ENCODE measurements around the gene ICE1.

Gene ICE1

DNA sequence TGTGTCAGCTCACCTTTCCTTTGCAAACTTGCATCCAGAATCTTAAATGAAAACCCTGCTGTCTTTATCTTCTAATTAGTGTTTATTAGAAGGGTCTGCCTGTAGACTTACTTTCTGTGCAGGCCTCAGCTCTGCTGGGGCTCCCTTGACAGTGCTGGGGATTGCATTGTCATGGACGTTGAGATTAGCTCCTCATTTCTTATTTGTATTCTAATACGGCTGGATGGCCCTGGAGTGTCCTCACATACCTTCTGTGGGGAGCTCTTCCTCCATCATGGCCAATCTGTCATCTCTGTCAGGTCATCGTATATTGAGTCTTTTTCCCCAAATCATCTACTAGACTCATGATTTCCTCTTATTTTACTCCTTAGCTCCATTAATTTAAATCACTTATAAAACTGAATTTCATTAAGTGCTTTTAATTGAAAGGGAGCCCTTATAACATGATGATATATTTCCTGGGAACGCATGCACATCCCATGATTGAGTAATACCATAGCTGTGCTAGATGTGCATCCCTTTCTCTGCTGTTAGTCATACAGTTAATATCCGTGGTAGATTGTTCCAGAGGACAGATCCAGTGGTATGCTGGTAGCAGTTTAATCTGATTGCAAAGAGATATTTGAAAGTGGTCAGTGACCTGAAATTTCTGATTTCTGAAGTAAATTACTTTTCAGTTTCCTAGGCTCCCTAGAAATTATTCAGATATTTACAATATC lies 61.6 kb downstream of the ICE1 start:
- TF ChIP-seq, protein P1, sequence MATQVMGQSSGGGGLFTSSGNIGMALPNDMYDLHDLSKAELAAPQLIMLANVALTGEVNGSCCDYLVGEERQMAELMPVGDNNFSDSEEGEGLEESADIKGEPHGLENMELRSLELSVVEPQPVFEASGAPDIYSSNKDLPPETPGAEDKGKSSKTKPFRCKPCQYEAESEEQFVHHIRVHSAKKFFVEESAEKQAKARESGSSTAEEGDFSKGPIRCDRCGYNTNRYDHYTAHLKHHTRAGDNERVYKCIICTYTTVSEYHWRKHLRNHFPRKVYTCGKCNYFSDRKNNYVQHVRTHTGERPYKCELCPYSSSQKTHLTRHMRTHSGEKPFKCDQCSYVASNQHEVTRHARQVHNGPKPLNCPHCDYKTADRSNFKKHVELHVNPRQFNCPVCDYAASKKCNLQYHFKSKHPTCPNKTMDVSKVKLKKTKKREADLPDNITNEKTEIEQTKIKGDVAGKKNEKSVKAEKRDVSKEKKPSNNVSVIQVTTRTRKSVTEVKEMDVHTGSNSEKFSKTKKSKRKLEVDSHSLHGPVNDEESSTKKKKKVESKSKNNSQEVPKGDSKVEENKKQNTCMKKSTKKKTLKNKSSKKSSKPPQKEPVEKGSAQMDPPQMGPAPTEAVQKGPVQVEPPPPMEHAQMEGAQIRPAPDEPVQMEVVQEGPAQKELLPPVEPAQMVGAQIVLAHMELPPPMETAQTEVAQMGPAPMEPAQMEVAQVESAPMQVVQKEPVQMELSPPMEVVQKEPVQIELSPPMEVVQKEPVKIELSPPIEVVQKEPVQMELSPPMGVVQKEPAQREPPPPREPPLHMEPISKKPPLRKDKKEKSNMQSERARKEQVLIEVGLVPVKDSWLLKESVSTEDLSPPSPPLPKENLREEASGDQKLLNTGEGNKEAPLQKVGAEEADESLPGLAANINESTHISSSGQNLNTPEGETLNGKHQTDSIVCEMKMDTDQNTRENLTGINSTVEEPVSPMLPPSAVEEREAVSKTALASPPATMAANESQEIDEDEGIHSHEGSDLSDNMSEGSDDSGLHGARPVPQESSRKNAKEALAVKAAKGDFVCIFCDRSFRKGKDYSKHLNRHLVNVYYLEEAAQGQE (IDR thresholded peaks at IDR 0.05; ENCODE audit: insufficient replicate concordance, low read depth): no peak
- TF ChIP-seq POLR2AphosphoS5 (IDR thresholded peaks at IDR 0.05; ENCODE audit: low read depth) (no peak), SPI1 (IDR thresholded peaks at IDR 0.05; ENCODE audit: borderline replicate concordance, low read depth) (no peak), GABPA (IDR thresholded peaks at IDR 0.05; ENCODE audit: low read depth) (no peak)
- TF ChIP-seq, protein P2, sequence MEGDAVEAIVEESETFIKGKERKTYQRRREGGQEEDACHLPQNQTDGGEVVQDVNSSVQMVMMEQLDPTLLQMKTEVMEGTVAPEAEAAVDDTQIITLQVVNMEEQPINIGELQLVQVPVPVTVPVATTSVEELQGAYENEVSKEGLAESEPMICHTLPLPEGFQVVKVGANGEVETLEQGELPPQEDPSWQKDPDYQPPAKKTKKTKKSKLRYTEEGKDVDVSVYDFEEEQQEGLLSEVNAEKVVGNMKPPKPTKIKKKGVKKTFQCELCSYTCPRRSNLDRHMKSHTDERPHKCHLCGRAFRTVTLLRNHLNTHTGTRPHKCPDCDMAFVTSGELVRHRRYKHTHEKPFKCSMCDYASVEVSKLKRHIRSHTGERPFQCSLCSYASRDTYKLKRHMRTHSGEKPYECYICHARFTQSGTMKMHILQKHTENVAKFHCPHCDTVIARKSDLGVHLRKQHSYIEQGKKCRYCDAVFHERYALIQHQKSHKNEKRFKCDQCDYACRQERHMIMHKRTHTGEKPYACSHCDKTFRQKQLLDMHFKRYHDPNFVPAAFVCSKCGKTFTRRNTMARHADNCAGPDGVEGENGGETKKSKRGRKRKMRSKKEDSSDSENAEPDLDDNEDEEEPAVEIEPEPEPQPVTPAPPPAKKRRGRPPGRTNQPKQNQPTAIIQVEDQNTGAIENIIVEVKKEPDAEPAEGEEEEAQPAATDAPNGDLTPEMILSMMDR (IDR thresholded peaks at IDR 0.05; ENCODE audit: insufficient read depth, low read length): no peak
- no peak overlapping the region for H3K4me3 ChIP-seq (replicated peaks; ENCODE audit: insufficient read depth, low read length)
- DNase-seq (ENCODE audit: low read depth in 1 of 2, low spot score in 1 of 2): no peak
- no peaks in the 10 kb centered on the region for H3K27me3 ChIP-seq (ENCODE audit: insufficient read depth, poor library complexity, severe bottlenecking)
- no peak overlapping the region for H3K27ac ChIP-seq (replicated peaks)

DNA sequence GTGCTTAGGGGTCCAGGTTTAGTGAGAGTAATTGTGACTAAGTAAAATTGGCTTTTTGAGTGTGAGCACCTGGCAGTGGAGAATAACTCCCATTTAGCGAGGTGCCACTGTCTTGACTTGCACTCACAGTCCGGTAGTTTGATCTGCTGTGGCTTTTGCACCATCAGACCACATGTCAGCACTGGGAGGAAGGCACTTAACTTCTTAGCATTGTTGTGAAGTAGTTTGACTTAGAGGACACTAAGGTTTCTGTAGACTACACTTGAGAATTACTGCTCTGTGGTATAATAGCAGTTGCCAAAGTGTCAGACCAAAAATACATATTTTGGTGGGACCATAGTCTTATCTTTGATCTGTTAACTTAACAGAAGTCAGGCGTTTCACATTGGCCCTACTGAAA lies 63.6 kb downstream of the ICE1 start:
- DNase-seq (ENCODE audit: low read depth in 1 of 2, low spot score in 1 of 2): no peak
- no peak for TF ChIP-seq SPI1 (IDR thresholded peaks at IDR 0.05; ENCODE audit: borderline replicate concordance, low read depth)
- TF ChIP-seq GABPA (IDR thresholded peaks at IDR 0.05; ENCODE audit: low read depth): no peak
- TF ChIP-seq, protein P2 (IDR thresholded peaks at IDR 0.05; ENCODE audit: insufficient read depth, low read length): no peak
- no peak for TF ChIP-seq POLR2AphosphoS5 (IDR thresholded peaks at IDR 0.05; ENCODE audit: low read depth)
- TF ChIP-seq, protein P1 (IDR thresholded peaks at IDR 0.05; ENCODE audit: insufficient replicate concordance, low read depth): no peak
- no peak overlapping the region for H3K4me3 ChIP-seq (replicated peaks; ENCODE audit: insufficient read depth, low read length)
- H3K27me3 ChIP-seq (ENCODE audit: insufficient read depth, poor library complexity, severe bottlenecking): no peaks in the 10 kb centered on the region
- no peak overlapping the region for H3K27ac ChIP-seq (replicated peaks)

DNA sequence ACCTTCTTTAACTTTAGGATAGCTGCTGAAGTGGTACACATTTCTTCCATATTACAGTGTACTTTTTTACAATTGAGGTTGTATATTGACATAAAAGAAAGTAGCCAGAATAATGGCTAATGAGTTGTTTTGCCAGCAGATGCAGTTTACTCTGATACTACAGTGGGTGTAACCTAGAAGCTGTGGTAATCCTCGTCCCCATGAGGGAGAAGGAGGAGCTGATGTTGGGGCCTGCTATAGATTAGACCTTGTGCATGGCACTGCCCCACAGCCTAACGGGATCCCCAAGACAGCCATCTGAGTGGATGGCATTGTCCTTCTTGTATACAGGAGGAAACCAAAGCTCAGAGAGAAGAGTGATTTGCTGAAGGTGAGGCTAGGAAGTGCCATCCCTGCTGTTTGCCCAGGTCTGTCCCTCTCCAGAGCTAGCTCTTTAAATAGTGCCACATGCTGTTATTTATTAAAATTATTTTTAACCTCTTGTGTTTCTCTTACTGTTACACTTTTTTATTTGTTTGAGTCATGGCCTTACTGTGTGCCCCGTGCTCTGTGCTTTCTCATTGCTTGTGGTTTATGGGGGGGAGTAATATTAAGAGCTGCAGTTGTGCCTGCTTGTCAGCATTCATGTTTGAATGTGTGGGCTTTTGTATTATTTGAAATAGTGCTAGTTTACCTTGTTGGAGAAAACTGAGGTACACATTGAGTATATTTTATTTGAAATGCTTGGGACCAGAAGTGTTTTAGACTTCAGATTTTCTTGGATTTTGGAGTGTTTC lies 65.3 kb downstream of the ICE1 start:
- H3K27ac ChIP-seq (replicated peaks): no peak overlapping the region
- H3K4me3 ChIP-seq (replicated peaks; ENCODE audit: insufficient read depth, low read length): no peak overlapping the region
- no peak for TF ChIP-seq SPI1 (IDR thresholded peaks at IDR 0.05; ENCODE audit: borderline replicate concordance, low read depth)
- TF ChIP-seq, protein P2 (IDR thresholded peaks at IDR 0.05; ENCODE audit: insufficient read depth, low read length): no peak
- TF ChIP-seq, protein P1 (IDR thresholded peaks at IDR 0.05; ENCODE audit: insufficient replicate concordance, low read depth): no peak
- no peak for TF ChIP-seq POLR2AphosphoS5 (IDR thresholded peaks at IDR 0.05; ENCODE audit: low read depth)
- no peak for TF ChIP-seq GABPA (IDR thresholded peaks at IDR 0.05; ENCODE audit: low read depth)
- H3K27me3 ChIP-seq (ENCODE audit: insufficient read depth, poor library complexity, severe bottlenecking): no peaks in the 10 kb centered on the region
- DNase-seq (ENCODE audit: low read depth in 1 of 2, low spot score in 1 of 2): no peak

Data from HL-60 (cell line).